IMR-90 (cell line): Measurements from ENCODE around the gene LAMA2. TPM values are rescaled to one million over a fixed set of nuclear protein-coding genes. Genes with fewer than 3 reads are reported as not detected.

Experiments used
- ATAC-seq: fragments of 200-7000 bp; cut with Tn5 transposase; 2 replicates; pipeline ENCODE4 v1.9.1; 2020; ENCODE audit warnings: low read depth, mild to moderate bottlenecking, moderate library complexity
- BruUV-seq: library from RNA; stranded (reverse); fragments of 400-500 nt; replicated peaks from 2 replicates; lab custom pipeline; 2021; lab: Mats Ljungman, UMichigan
- CTCF ChIA-PET: fragments of 300-600 bp; formaldehyde crosslinking; extraction: SDS; loops from one replicate; lab custom pipeline; 2021; ENCODE audit warnings: antibody characterized with exemption; lab: Yijun Ruan, JAX
- POLR2A ChIA-PET: fragments of 300-600 bp; sonication (Branson Sonifier 250); formaldehyde crosslinking; loops from one replicate; lab custom pipeline; 2022; ENCODE audit warnings: antibody characterized with exemption; ENCODE audit not compliant: unreplicated experiment; lab: Charles Lee
- DNase-seq: peaks from one replicate; pipeline ENCODE4 v3.0.0; 2013
- H2AFZ ChIP-seq: replicated peaks from 2 replicates; pipeline ENCODE3; 2013; ENCODE audit warnings: low read length, mild to moderate bottlenecking; ENCODE audit not compliant: poor library complexity
- H2AK5ac ChIP-seq: 2 replicates; pipeline ENCODE4 v1.6.1; 2013; ENCODE audit warnings: low read depth, low read length, inconsistent platforms
- H2AK9ac ChIP-seq: replicated peaks from 2 replicates; pipeline ENCODE3; 2013; ENCODE audit warnings: mild to moderate bottlenecking, low read depth, low read length, moderate library complexity; ENCODE audit not compliant: poor library complexity
- H2BK120ac ChIP-seq: 2 replicates; pipeline ENCODE4 v1.6.1; 2013; ENCODE audit warnings: low read depth, low read length, inconsistent platforms
- H2BK15ac ChIP-seq: 3 replicates; pipeline ENCODE4 v1.6.1; 2013; ENCODE audit warnings: low read depth, low read length, inconsistent platforms
- H2BK20ac ChIP-seq: 2 replicates; pipeline ENCODE4 v1.6.1; 2013; ENCODE audit warnings: low read depth, mild to moderate bottlenecking, inconsistent platforms, low read length, moderate library complexity
- H2BK5ac ChIP-seq: 2 replicates; pipeline ENCODE4 v1.6.1; 2013; ENCODE audit warnings: mild to moderate bottlenecking, low read depth, low read length, inconsistent platforms; ENCODE audit not compliant: poor library complexity, severe bottlenecking
- H3K14ac ChIP-seq: replicated peaks from 2 replicates; pipeline ENCODE4 v1.6.1; 2013; ENCODE audit warnings: low read depth, low read length, inconsistent platforms
- H3K18ac ChIP-seq: 2 replicates; pipeline ENCODE4 v1.6.1; 2013; ENCODE audit warnings: low read depth, low read length, control low read depth
- H3K23ac ChIP-seq: 2 replicates; pipeline ENCODE4 v1.6.1; 2013; ENCODE audit warnings: low read depth, low read length, inconsistent platforms
- H3K27ac ChIP-seq: 2 replicates; pipeline ENCODE4 v1.5.1; 2013; ENCODE audit warnings: mild to moderate bottlenecking, control low read depth, low read length; ENCODE audit not compliant: insufficient read depth
- H3K27me3 ChIP-seq: 2 replicates; pipeline ENCODE4 v1.6.1; 2013; ENCODE audit warnings: low read length; ENCODE audit not compliant: control insufficient read depth, insufficient read depth
- H3K36me3 ChIP-seq: 2 replicates; pipeline ENCODE4 v1.6.1; 2013; ENCODE audit warnings: low read length, mixed read lengths; ENCODE audit not compliant: control insufficient read depth, insufficient read depth
- H3K4ac ChIP-seq: 2 replicates; pipeline ENCODE4 v1.6.1; 2013; ENCODE audit warnings: low read depth, low read length, inconsistent platforms
- H3K4me1 ChIP-seq: 2 replicates; pipeline ENCODE4 v1.6.1; 2013; ENCODE audit warnings: low read length, mixed read lengths; ENCODE audit not compliant: control insufficient read depth, insufficient read depth
- H3K4me2 ChIP-seq: 2 replicates; pipeline ENCODE4 v1.6.1; 2013; ENCODE audit warnings: low read depth, mild to moderate bottlenecking, control low read depth, low read length, moderate library complexity
- H3K4me3 ChIP-seq: 2 replicates; pipeline ENCODE4 v1.5.1; 2013; ENCODE audit warnings: low read depth, mild to moderate bottlenecking, control low read depth, low read length, moderate library complexity; ENCODE audit not compliant: insufficient read depth
- H3K56ac ChIP-seq: 2 replicates; pipeline ENCODE4 v1.6.1; 2013; ENCODE audit warnings: low read length, inconsistent platforms; ENCODE audit not compliant: insufficient read depth; ENCODE audit errors: extremely low read depth
- H3K79me1 ChIP-seq, 2 experiments: 2 replicates each; pipeline ENCODE4 v1.6.1; 2013; ENCODE audit warnings: low read length in 2 of 2, inconsistent platforms in 1 of 2, low read depth in 1 of 2
- H3K9ac ChIP-seq: 2 replicates; pipeline ENCODE4 v1.6.1; 2013; ENCODE audit warnings: low read depth, low read length, control low read depth
- H3K9me1 ChIP-seq: 2 replicates; pipeline ENCODE4 v1.6.1; 2013; ENCODE audit warnings: low read length, inconsistent platforms; ENCODE audit not compliant: insufficient read depth
- H3K9me3 ChIP-seq: 2 replicates; pipeline ENCODE4 v1.6.1; 2013; ENCODE audit warnings: low read length; ENCODE audit not compliant: control insufficient read depth, insufficient read depth
- H4K20me1 ChIP-seq: 2 replicates; pipeline ENCODE4 v1.6.1; 2013; ENCODE audit warnings: low read length, inconsistent platforms; ENCODE audit not compliant: insufficient read depth
- H4K5ac ChIP-seq: 2 replicates; pipeline ENCODE4 v1.6.1; 2013; ENCODE audit warnings: mild to moderate bottlenecking, low read depth, low read length, control low read depth
- H4K8ac ChIP-seq, 2 experiments: 2 replicates each; pipeline ENCODE4 v1.6.1; 2013; ENCODE audit warnings: low read depth in 2 of 2, low read length in 2 of 2, control low read depth in 1 of 2, inconsistent platforms in 1 of 2
- H4K91ac ChIP-seq: 2 replicates; pipeline ENCODE4 v1.6.1; 2013; ENCODE audit warnings: low read depth, low read length, inconsistent platforms; ENCODE audit not compliant: insufficient read depth
- CHD1 ChIP-seq: IDR thresholded peaks from 2 replicates; pipeline ENCODE4 v1.6.1; 2012; ENCODE audit warnings: low read depth, low read length, improper control_type of control experiment
- MXI1 ChIP-seq: IDR thresholded peaks from 2 replicates; pipeline ENCODE4 v1.6.1; 2012; ENCODE audit warnings: low read depth, mild to moderate bottlenecking, low read length, moderate library complexity, borderline replicate concordance
- RAD21 ChIP-seq: IDR thresholded peaks from 2 replicates; pipeline ENCODE4 v1.6.1; 2012; ENCODE audit warnings: low read length, improper control_type of control experiment
- RFX5 ChIP-seq: IDR thresholded peaks from 2 replicates; pipeline ENCODE4 v1.8.0; 2012; ENCODE audit warnings: low read depth, mild to moderate bottlenecking, low read length, moderate library complexity
- WGBS, 2 experiments: methylation state at CpG; one replicate each; pipeline versions ENCODE4 v1.1.5 to v1.1.7; 2013; ENCODE audit warnings: missing lambda C conversion rate in 2 of 2; ENCODE audit not compliant: insufficient read length in 1 of 2; ENCODE audit errors: extremely low coverage in 2 of 2; 5-methylcytosine and 5-hydroxymethylcytosine counted together
- dilution Hi-C: fragments of 300-500 bp; cut with HindIII; formaldehyde crosslinking; loops from one replicate; pipeline ENCODE4 v1.14.3; 2018; ENCODE audit warnings: low sequenced_read_pairs; ENCODE audit not compliant: unreplicated experiment
- in situ Hi-C: fragments of 300-500 bp; cut with MboI; formaldehyde crosslinking; loops from 3 replicates; pipeline ENCODE4 v1.14.3; 2019; ENCODE audit warnings: low sequenced_read_pairs, inconsistent platforms, mixed read lengths
- intact Hi-C: fragments of 100-400 bp; cut with micrococcal nuclease; formaldehyde crosslinking; loops from 2 replicates; pipeline ENCODE4 v1.10.0; 2022
- polyA plus RNA-seq, 3 experiments: library from polyadenylated mRNA; depleted of rRNA; stranded (reverse); fragments of >200 nt; gene quantifications; 2 replicates each; pipeline ENCODE4 v1.2.3, GENCODE V29; 2012; ENCODE audit warnings: low replicate concordance in 1 of 3
- total RNA-seq: library from RNA; depleted of rRNA; stranded (reverse); fragments of >200 nt; gene quantifications from 2 replicates; pipeline ENCODE4 v1.2.3, GENCODE V29; 2012
- TF ChIP-seq, protein P1 (sequence below): conservative IDR thresholded peaks from 2 replicates; pipeline ENCODE4 v1.5.1; 2012; ENCODE audit warnings: mild to moderate bottlenecking, low read depth, low read length, improper control_type of control experiment

Gene LAMA2
- total and polyA plus RNA-seq, 2 of the 4 experiments (the other 2 are of a cell fraction): 9.9 to 13.3 TPM

GRCh38 chr6:129539032-129539431 is 656.1 kb downstream of the LAMA2 start:
- H3K23ac ChIP-seq: no peak overlapping the region
- intact Hi-C loops: no loop called here
- H3K27ac ChIP-seq: no peak overlapping the region
- no peak overlapping the region for H3K9ac ChIP-seq
- H3K56ac ChIP-seq: no peak overlapping the region
- in situ Hi-C loops: no loop called here
- no peaks in the 10 kb centered on the region for H3K9me1 ChIP-seq
- no peaks in the 10 kb centered on the region for H3K27me3 ChIP-seq
- no peaks in the 10 kb centered on the region for H4K20me1 ChIP-seq
- WGBS, 2 experiments: no CpG with 5 or more reads among the region's 2 CpGs
- no peak overlapping the region for H2BK15ac ChIP-seq
- no peak overlapping the region for H3K4me2 ChIP-seq
- no peak overlapping the region for H2BK120ac ChIP-seq
- H2AK5ac ChIP-seq: no peak overlapping the region
- CTCF ChIA-PET: no interaction called here
- H2BK5ac ChIP-seq: no peak overlapping the region
- no peak overlapping the region for H2AK9ac ChIP-seq
- no peak overlapping the region for H2BK20ac ChIP-seq
- H3K18ac ChIP-seq: no peak overlapping the region
- H2AFZ ChIP-seq: no peak overlapping the region
- H3K36me3 ChIP-seq: no peaks in the 10 kb centered on the region
- no peak overlapping the region for H3K14ac ChIP-seq
- ATAC-seq (no peak), DNase-seq (no peak)
- no peaks in the 10 kb centered on the region for H3K9me3 ChIP-seq
- POLR2A ChIA-PET: no interaction called here
- H4K5ac ChIP-seq: no peak overlapping the region
- no peaks in the 10 kb centered on the region for H3K79me1 ChIP-seq
- no TSS peak for BruUV-seq
- TF ChIP-seq MXI1 (no peak), CHD1 (no peak), RFX5 (no peak), RAD21 (no peak)
- TF ChIP-seq, protein P1, sequence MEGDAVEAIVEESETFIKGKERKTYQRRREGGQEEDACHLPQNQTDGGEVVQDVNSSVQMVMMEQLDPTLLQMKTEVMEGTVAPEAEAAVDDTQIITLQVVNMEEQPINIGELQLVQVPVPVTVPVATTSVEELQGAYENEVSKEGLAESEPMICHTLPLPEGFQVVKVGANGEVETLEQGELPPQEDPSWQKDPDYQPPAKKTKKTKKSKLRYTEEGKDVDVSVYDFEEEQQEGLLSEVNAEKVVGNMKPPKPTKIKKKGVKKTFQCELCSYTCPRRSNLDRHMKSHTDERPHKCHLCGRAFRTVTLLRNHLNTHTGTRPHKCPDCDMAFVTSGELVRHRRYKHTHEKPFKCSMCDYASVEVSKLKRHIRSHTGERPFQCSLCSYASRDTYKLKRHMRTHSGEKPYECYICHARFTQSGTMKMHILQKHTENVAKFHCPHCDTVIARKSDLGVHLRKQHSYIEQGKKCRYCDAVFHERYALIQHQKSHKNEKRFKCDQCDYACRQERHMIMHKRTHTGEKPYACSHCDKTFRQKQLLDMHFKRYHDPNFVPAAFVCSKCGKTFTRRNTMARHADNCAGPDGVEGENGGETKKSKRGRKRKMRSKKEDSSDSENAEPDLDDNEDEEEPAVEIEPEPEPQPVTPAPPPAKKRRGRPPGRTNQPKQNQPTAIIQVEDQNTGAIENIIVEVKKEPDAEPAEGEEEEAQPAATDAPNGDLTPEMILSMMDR: no peak
- H4K8ac ChIP-seq: no peak overlapping the region
- no peaks in the 10 kb centered on the region for H3K4me1 ChIP-seq
- H4K91ac ChIP-seq: no peak overlapping the region
- dilution Hi-C loops: no loop called here
- H3K4me3 ChIP-seq: no peak overlapping the region
- no peak overlapping the region for H3K4ac ChIP-seq
